Gastrocnemius medialis (tissue), 4 donors: ENCODE measurements around the gene PATE1. TPM values are rescaled to one million over a fixed set of nuclear protein-coding genes. Genes with fewer than 3 reads are reported as not detected.

ENCODE experiments used
- ATAC-seq, 2 donors: fragments of 150-250 bp; one replicate each; pipeline ENCODE4 v1.9.1; 2016
- DNase-seq, 2 donors: peaks; one replicate each; pipeline ENCODE4 v3.0.0-alpha.2; 2019
- H3K27ac ChIP-seq, 4 donors: fragments of 200-600 bp; sonication (generic); 1 replicate in 1 of 4; 2 replicates in 3 of 4; pipeline ENCODE4 v1.5.1; 2016 to 2018; ENCODE audit warnings: mild to moderate bottlenecking in 2 of 4, moderate library complexity in 1 of 4
- H3K27me3 ChIP-seq, 3 donors: fragments of 200-600 bp; sonication (generic) in 2 of 3; 1 replicate in 1 of 3; 2 replicates in 2 of 3; pipeline versions ENCODE4 v1.5.1 to v1.6.0; 2016 to 2019; ENCODE audit warnings: mild to moderate bottlenecking in 1 of 3, moderate library complexity in 1 of 3
- H3K36me3 ChIP-seq, 2 donors: fragments of 200-600 bp; sonication (generic) in 1 of 2; one replicate each; pipeline ENCODE4 v1.5.1; 2017 to 2018
- H3K4me1 ChIP-seq, 2 donors: fragments of 200-600 bp; sonication (generic) in 1 of 2; one replicate each; pipeline ENCODE4 v1.5.1; 2016 to 2017; ENCODE audit warnings: mild to moderate bottlenecking in 2 of 2
- H3K4me3 ChIP-seq, 4 donors: fragments of 200-600 bp; sonication (generic) in 3 of 4; 1 replicate in 1 of 4; 2 replicates in 3 of 4; pipeline ENCODE4 v1.5.1; 2016 to 2019; ENCODE audit warnings: mild to moderate bottlenecking in 2 of 4
- H3K9me3 ChIP-seq, 3 donors: fragments of 200-600 bp; sonication (generic) in 2 of 3; 1 replicate in 1 of 3; 2 replicates in 2 of 3; pipeline ENCODE4 v1.5.1; 2016 to 2019
- CTCF ChIP-seq, 5 experiments: fragments of 450-650 bp in 3 of 5; fragments of 200-600 bp in 2 of 5; sonication (generic) in 2 of 5; IDR thresholded peaks in 4 of 5; conservative IDR thresholded peaks in 1 of 5; 1 replicate in 4 of 5; 2 replicates in 1 of 5; pipeline ENCODE4 v1.5.1; 2016 to 2019; ENCODE audit warnings: antibody characterized with exemption in 5 of 5, mild to moderate bottlenecking in 3 of 5, moderate library complexity in 3 of 5
- POLR2A ChIP-seq, 2 donors: fragments of 450-650 bp; IDR thresholded peaks; one replicate each; pipeline ENCODE4 v1.6.1; 2017; ENCODE audit warnings: antibody characterized with exemption in 2 of 2, mild to moderate bottlenecking in 2 of 2, moderate library complexity in 2 of 2
- in situ Hi-C, 4 donors: fragments of 200-750 bp; cut with MboI; loops; one replicate each; pipeline versions ENCODE4 v1.15.0 to v1.8.0; 2017; ENCODE audit warnings: low sequenced_read_pairs in 4 of 4
- intact Hi-C: fragments of 100-400 bp; cut with DNase I; formaldehyde crosslinking; loops from one replicate; pipeline ENCODE4 v1.15.1; 2023; ENCODE audit warnings: low total_unique reads
- total RNA-seq, 4 donors: library from RNA; depleted of rRNA; stranded (reverse); fragments of >200 nt; gene quantifications; one replicate each; pipeline versions ENCODE4 v1.1.0 to v1.2.3, GENCODE V29; 2016

Gene PATE1
- total RNA-seq, 4 donors from 2014 or later = not detected

GRCh38 chr11:125724125-125724524 is 22.0 kb upstream of the PATE1 start:
- Histone ChIP-seq H3K4me1 (no peaks in the 10 kb centered on the region), H3K27ac (no peak overlapping the region), H3K4me3 (no peak overlapping the region), H3K9me3 (no peaks in the 10 kb centered on the region), H3K36me3 (no peaks in the 10 kb centered on the region), H3K27me3 (no peaks in the 10 kb centered on the region)
- ATAC-seq = no peak
- intact Hi-C loops = no loop called here
- TF ChIP-seq CTCF (IDR thresholded peaks at IDR 0.05 in 4 of 5, conservative IDR thresholded peaks at IDR 0.05 in 1 of 5) (no peak), POLR2A (IDR thresholded peaks at IDR 0.05) (no peak)
- no peak for DNase-seq
- in situ Hi-C loops = no loop called here

- intact Hi-C loops (no loop called here), in situ Hi-C loops (no loop called here)
- Histone ChIP-seq H3K4me3 (no peak overlapping the region), H3K9me3 (no peaks in the 10 kb centered on the region), H3K36me3 (no peaks in the 10 kb centered on the region), H3K4me1 (no peaks in the 10 kb centered on the region), H3K27me3 (no peaks in the 10 kb centered on the region), H3K27ac (no peak overlapping the region)
- TF ChIP-seq POLR2A (IDR thresholded peaks at IDR 0.05) = no peak
- TF ChIP-seq CTCF (IDR thresholded peaks at IDR 0.05 in 4 of 5, conservative IDR thresholded peaks at IDR 0.05 in 1 of 5) = no peak
- ATAC-seq (no peak), DNase-seq (no peak)
Observed at GRCh38 chr11:125728969-125729368, 17.1 kb upstream of the PATE1 start.

GRCh38 chr11:125740617-125741016 is 5.5 kb upstream of the PATE1 start:
- no peak for ATAC-seq
- Histone ChIP-seq H3K4me3 (no peak overlapping the region), H3K27me3 (no peaks in the 10 kb centered on the region), H3K9me3 (no peaks in the 10 kb centered on the region), H3K27ac (no peak overlapping the region), H3K36me3 (no peaks in the 10 kb centered on the region), H3K4me1 (no peaks in the 10 kb centered on the region)
- intact Hi-C loops = no loop called here
- DNase-seq = no peak
- in situ Hi-C loops = no loop called here
- TF ChIP-seq CTCF (IDR thresholded peaks at IDR 0.05 in 4 of 5, conservative IDR thresholded peaks at IDR 0.05 in 1 of 5) = no peak
- TF ChIP-seq POLR2A (IDR thresholded peaks at IDR 0.05) = no peak

- DNase-seq (no peak), ATAC-seq (no peak)
- intact Hi-C loops (no loop called here), in situ Hi-C loops (no loop called here)
- H3K4me3 ChIP-seq = no peak overlapping the region
- H3K9me3 ChIP-seq = no peaks in the 10 kb centered on the region
- H3K36me3 ChIP-seq = no peaks in the 10 kb centered on the region
- no peak overlapping the region for H3K27ac ChIP-seq
- no peaks in the 10 kb centered on the region for H3K4me1 ChIP-seq
- TF ChIP-seq POLR2A (IDR thresholded peaks at IDR 0.05) (no peak), CTCF (IDR thresholded peaks at IDR 0.05 in 4 of 5, conservative IDR thresholded peaks at IDR 0.05 in 1 of 5) (no peak)
- no peaks in the 10 kb centered on the region for H3K27me3 ChIP-seq
Observed at GRCh38 chr11:125743681-125744080, 2.4 kb upstream of the PATE1 start.

GRCh38 chr11:125750629-125751028 is 4.5 kb downstream of the PATE1 start:
- Histone ChIP-seq H3K4me3 (no peak overlapping the region), H3K9me3 (no peaks in the 10 kb centered on the region), H3K27ac (no peak overlapping the region), H3K36me3 (no peaks in the 10 kb centered on the region), H3K27me3 (no peaks in the 10 kb centered on the region), H3K4me1 (no peaks in the 10 kb centered on the region)
- DNase-seq = no peak
- intact Hi-C loops (no loop called here), in situ Hi-C loops (no loop called here)
- TF ChIP-seq POLR2A (IDR thresholded peaks at IDR 0.05) (no peak), CTCF (IDR thresholded peaks at IDR 0.05 in 4 of 5, conservative IDR thresholded peaks at IDR 0.05 in 1 of 5) (no peak)
- ATAC-seq = no peak
